ENCODE results near the gene ZDHHC11B.
"Not testable (repeated sequence)": the region's sequence is repeated elsewhere in the genome, so short reads cannot be mapped to it uniquely, and the experiment has no call there.

- TF ChIP-seq, protein P1, sequence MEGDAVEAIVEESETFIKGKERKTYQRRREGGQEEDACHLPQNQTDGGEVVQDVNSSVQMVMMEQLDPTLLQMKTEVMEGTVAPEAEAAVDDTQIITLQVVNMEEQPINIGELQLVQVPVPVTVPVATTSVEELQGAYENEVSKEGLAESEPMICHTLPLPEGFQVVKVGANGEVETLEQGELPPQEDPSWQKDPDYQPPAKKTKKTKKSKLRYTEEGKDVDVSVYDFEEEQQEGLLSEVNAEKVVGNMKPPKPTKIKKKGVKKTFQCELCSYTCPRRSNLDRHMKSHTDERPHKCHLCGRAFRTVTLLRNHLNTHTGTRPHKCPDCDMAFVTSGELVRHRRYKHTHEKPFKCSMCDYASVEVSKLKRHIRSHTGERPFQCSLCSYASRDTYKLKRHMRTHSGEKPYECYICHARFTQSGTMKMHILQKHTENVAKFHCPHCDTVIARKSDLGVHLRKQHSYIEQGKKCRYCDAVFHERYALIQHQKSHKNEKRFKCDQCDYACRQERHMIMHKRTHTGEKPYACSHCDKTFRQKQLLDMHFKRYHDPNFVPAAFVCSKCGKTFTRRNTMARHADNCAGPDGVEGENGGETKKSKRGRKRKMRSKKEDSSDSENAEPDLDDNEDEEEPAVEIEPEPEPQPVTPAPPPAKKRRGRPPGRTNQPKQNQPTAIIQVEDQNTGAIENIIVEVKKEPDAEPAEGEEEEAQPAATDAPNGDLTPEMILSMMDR (IDR thresholded peaks at IDR 0.05; ENCODE audit: low read depth, low read length, poor library complexity, severe bottlenecking) = not testable (repeated sequence)
- not testable (repeated sequence) for TF ChIP-seq EZH2phosphoT487 (IDR thresholded peaks at IDR 0.05; ENCODE audit: borderline replicate concordance, low read length)
Measured at GRCh38 chr5:691049-691448, 93.5 kb downstream of the ZDHHC11B start.

Data from DOHH2 (cell line).